ENCODE data around the gene RIOK1.
A peak's percentile ranks its signal among the peaks of the same experiment; 100 is the strongest.

The RIOK1 gene

DNA sequence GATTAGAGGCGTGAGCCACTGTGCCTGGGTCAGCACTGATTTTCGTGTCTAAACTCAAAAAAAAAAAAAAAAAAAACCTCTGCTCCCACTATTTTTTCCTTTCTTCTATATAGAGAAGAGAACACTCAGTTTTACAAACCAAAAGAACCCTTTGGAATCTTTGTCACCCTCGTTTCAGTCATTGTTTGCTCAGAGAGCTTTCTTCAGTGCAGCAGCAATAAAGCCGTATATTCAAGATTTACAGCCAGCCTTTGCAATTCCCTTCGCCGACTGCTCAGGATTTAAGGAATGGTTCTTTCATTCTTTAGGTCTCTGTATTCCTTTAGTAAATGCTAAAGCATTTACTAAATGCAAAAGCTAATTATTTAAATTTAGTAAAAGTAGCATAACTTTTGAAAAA is 20.1 kb downstream of the RIOK1 start:
- no peak for DNase-seq (ENCODE audit: low read depth in 2 of 2)

DNA sequence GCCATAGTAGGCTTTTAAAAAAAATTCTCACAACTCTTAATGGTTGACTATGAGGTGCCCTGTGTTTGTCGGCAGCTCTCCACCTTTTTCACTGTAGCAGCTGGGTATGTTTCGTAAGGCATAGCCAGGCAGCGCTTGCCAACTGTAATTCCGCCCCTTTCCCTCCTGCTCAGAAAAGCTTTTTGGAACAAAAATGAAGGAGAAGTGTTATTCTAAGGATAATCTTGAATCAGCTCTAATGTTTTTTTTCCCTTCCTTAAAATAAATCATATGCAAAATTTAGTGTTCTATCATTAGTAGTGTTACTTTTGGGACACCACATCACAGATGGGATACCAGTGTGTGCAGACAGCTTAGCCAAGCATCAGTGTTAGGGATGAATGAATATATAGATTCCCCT is 21.2 kb downstream of the RIOK1 start:
- DNase-seq (ENCODE audit: low read depth in 2 of 2): no peak

DNA sequence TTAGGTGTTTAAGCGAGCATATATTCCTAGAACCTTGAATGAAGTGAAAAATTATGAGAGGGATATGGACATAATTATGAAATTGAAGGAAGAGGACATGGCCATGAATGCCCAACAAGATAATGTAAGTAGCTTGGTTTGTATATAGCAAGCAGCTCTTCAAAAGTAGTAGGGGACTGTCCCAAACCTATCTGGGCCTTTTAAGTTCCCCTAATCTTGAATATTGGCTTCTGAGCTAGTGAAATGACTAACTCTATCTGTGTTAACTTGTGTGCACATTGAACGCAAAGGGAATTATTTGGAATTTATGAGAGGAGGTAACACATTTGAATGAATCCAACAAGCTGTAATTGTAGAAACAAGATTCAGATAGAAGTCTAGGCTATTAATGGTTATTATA is 21.7 kb downstream of the RIOK1 start:
- no peak for DNase-seq (ENCODE audit: low read depth in 2 of 2)

DNA sequence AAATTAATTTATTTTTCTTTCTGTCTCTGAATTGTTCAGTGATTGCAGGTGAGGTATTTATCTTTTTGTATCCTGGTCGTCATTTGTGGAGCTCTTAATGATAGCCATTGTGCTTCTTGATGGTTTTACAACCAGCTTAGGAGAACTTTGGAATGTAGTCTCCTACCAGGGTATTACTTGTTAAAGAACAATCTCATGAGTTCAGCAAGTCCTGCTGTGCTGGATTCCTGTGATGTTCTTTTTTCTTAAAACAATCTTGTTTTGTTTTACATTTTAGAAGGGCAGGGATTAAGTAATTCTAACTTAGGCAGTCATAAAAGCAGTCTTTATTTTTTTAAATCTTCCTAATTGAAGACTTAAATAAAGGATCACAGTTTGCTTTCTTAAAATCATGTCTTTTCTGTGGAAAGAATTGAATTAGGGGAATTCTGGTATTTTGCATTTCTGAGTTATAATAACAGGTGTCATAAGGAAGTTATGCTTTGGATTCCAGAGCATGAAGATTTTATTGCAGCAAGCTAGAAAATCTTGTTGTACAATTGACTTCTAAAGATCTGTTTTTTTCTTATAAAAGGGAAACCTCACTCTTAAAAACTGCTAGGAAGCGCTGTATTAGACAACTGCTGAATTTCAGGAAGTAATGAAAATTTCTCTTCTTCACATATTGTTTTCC is 23.7 kb downstream of the RIOK1 start:
- no peak for DNase-seq (ENCODE audit: low read depth in 2 of 2)

DNA sequence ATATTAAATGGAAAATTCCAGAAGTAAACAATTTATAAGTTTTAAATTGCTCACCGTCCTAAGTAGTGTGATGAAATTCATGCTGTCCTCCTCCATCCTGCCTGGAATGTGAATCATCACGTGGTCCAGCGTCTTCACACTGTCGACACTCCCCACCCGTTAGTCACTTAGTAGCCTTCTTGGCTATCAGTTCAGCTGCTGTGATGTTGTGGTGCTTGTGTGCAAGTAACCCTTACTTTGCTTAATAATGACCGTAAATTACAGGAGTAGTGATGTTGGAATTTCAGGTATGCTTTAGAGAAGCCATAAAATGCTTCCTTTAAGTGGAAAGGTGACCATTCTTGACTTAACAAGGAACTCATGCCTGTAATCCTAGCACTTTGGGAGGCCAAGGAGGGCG is 25.2 kb downstream of the RIOK1 start:
- DNase-seq (ENCODE audit: low read depth in 2 of 2): peak; percentile 17 to 30

DNA sequence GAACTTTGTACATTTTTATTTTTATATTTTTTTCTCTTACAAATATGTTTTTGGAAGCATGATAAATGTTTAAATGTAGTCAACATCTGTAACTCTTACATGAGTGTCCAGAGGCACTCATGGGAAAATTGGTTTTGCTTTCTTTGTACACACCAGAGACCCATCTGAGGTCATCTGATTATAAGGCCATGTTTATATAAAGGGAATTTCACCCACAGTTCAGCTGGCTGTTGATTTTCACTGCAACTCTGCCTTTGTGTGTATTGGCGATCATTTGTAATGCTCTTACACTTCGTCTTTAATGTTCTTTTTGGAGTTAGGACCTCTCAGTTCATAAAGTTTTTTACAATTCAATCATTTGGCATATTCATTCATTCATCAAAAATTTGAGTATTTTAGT is 28.1 kb downstream of the RIOK1 start:
- no peak for DNase-seq (ENCODE audit: low read depth in 2 of 2)

DNA sequence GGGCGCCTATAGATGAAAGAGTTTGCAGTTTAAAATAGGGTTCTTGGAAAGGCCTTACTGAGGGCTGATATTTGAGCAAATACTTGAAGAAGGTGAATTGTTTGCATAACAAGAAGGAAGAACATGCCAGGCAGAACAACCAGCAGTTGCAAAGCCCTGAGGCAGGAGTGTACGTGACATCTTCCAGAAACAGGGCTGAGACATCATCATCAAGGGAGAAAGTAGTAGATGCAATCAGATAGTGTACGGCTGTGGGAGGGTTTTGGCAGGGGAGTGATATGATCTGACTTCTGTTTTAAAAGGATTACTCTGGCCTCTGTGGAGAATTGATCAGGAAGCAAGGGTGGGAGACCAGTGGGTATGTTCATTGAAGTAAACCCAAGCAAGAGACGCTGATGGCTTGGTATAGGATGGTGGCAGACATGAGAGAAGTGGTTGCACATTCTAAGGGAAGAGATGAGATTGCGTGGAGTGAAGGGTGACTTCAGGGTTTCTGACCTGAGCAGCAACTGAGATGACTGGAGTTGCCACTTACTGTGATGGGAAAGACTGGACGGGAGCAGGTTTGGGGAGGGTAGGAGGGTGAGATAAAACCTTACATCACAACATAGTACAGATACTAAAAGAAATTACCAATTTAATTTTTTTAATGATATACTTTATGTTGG is 28.8 kb downstream of the RIOK1 start:
- no peak for DNase-seq (ENCODE audit: low read depth in 2 of 2)

DNA sequence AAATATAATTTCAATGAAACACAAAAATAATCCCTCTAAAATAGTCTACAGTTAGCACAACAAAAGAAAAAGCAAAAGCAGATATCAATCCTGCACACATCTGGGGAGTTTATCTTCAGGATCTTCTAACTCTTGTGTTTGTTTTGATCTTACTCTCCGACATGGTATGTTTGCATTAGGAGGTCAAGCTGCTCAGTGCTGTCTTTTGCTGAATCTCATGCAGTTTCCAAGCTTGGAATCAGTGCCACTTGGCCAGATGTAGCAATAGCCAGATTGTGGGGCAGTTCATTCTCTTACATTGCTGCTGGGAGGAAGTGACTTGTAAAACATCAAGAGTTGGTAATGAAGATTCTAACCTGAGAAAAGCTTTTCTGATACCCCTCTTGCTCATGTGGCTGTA is 29.5 kb downstream of the RIOK1 start:
- DNase-seq (ENCODE audit: low read depth in 2 of 2): no peak

DNA sequence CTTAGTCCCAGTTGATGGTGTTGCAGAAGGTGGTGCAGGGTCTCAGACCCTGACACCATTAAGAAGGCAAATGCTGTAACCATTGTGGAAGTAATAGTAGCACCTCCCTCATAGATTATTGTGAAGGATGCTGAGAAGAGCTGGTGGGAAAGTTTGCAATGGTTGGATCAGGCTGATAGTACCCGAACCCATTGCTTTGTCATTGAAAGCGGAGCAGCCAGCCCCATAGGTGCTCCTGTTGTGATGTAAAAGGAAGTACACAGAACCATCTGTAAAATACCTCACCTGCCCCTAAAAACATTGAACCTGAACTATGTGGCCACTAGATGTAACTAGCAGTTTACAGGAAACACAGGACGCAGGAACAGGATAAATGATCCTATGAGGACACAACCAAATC is 31.5 kb downstream of the RIOK1 start:
- DNase-seq (ENCODE audit: low read depth in 2 of 2): no peak

DNA sequence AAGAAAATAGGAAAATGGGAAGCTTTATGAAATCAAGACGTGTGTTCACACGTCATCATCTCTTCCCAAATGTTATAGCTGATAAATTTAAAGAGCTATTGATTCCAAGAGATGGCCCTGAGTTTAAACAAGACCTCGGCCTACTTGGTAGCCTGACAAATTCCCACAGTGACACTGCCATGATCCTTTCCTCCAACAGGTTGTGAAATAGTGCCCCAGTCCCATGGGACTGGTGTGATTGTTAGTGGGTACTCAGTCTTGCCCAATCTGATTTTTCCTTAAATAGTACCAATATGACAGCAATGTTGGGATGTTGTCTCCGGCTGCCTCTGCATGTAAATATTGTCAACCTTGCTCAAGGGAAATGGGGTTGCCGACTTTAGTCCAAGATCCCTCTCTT is 34.5 kb downstream of the RIOK1 start:
- no peak for DNase-seq (ENCODE audit: low read depth in 2 of 2)

DNA sequence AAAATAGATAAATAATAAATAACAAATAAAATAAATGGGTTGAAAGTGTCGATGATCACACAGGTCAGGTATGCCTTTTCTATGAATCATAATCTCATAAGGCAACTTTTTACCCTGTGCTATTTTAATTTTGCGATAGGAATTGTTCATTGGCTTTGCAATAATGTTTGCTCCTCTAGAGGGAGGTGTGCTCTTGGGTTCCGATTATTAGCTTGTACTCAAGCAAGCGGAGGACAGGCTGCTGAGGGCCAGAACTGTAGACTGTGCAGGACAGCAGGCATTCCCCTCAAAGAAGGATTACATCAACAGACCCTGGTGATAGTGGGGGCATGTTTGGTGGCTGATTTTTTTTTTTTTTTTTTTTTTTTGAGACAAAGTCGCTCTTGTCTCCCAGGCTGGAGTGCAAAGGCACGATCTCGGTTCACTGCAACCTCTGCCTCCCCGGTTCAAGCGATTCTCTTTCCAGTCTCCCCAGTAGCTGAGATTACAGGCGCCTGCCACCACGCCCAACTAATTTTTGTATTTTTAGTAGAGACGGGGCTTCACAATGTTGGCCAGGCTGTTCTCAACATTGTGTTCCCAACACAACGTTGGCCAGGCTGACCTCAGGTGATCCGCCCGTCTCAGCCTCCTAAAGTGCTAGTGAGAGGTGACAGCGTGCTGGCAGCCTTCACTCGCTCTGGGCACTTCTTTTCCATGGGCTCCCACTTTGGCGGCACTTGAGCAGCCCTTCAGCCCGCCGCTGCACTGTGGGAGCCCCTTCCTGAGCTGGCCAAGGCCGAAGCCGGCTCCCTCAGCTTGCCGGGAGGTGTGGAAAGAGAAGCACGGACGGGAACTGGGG is 35.6 kb downstream of the RIOK1 start:
- DNase-seq (ENCODE audit: low read depth in 2 of 2): peak; percentile 17 to 29

DNA sequence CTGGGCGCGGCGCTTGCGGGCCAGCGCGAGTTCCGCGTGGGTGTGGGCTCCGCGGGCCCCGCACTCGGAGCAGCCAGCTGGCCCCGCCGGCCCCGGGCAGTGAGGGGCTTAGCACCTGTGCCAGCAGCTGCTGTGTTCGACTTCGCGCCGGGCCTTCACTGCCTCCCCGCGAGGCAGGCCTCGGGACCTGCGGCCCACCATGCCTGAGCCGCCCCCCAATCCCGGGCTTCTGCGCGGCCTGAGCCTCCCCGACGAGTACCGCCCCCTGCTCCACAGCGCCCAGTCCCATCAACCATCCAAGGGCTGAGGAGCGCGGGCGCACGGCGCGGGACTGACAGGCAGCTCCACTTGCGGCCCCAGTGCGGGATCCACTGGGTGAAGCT is 36.2 kb downstream of the RIOK1 start:
- DNase-seq (ENCODE audit: low read depth in 2 of 2): no peak

DNA sequence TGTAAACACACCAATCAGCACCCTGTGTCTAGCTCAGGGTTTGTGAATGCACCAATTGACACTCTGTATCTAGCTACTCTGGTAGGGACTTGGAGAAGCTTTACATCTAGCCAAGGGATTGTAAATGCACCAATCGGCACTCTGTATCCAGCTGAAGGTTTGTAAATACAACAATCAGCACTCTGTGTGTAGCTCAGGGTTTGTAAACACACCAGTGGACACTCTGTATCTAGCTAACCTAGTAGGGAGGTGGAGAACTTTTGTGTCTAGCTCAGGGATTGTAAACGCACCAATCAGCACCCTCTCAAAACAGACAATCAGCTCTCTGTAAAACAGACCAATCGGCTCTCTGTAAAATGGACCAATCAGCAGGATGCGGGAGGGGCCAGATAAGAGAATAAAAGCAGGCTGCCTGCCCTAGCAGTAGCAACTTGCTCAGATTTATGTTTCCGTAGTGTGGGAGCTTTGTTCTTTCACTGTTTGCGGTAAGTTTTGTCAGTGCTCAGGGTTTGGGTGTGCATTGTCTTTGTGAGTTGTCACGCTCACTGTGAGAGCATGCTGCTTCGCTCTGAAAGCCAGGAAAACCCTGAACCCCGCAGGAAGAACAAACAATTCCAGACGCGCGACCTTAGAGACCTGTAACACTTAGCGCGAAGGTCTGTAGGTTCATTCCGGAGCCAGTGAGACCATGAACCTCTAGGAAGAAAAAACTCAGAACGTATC is 37.0 kb downstream of the RIOK1 start:
- no peak for DNase-seq (ENCODE audit: low read depth in 2 of 2)

DNA sequence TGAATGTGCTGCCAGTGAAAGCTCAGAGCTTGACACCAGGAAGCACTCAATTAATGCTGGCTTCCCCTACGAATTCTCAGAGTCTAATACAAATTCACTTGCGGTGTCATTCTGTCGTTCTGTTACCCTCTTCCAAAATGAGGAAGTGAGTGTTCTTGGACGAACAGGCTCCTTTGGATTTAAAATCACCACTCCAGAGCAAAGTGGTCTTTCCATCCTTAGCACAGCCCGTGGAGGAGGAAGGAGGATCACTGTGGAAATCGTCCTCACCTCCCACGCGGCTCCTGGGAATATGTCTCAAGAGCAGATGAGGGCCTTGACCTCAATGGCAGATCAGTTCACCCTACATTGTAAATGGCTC is 41.7 kb downstream of the RIOK1 start:
- no peak for DNase-seq (ENCODE audit: low read depth in 2 of 2)

DNA sequence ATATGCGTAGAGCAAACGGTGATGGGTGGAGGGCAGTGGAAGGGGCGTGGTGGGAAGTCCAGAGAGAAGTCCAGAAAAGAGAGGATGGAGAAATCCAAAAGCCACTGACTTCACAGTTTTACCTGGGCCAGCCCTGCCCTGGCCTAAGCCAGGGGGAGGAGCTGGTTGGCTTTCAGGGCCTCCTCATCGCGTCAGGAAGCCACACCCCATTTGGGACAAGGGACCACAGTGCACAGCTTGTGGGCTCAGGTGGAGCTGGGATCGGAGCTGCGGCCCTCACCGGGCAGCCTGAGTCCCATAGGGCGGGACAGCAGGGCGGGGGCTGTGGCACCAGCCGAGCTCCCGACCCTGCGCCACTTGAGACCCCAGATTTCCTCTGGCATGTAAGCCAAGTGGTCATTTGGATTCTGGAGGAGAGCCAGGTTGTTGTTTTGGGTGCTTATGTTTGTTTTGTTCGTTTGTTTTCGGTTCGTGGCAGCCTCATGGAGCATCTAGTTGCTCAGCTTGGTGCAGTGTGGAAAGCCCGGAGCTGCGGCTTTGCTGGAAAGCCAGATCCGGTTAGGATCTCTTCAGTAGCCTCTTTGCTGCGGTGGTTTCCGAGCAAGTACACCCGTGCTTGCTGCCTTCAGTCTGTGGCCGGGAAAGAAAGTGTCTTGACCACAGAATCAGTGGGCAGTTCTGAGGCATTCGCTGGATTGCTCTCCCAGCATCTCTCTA is 42.2 kb downstream of the RIOK1 start:
- DNase-seq (ENCODE audit: low read depth in 2 of 2): no peak

DNA sequence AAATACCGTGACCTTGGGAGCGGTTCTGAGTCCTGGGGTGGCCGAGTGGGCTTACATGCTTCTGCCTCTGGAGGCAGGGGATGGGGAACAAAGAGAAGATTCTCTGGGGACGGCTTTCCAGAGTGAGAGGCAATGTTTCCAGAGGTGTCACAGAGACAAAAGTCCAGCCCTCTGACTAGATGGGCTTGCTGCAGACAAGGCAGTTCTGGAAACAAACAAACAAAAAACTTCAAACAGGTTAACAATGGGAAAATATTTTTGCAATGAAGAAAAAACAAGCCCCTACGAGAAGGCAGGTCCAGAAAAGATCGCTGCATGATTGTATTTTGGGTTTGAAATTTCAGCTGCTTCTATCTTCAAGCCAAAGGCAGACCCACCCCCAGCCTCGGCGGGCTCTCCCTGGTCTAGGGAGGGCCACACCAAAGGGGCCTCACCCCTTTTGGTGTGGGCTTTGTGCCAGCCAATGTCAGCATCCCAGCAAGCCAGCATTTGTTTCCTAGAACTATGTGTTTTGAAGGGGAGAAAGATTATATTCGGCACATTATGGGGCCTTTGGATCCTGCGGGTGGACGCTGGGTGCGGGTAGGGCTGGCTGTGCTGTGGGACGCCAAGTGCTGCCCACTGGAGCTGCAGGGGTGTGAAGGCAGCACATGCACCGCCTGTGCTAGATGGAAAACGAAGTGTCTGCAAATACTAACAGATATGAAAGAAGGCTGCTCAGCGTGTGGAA is 42.9 kb downstream of the RIOK1 start:
- DNase-seq (ENCODE audit: low read depth in 2 of 2): no peak

DNA sequence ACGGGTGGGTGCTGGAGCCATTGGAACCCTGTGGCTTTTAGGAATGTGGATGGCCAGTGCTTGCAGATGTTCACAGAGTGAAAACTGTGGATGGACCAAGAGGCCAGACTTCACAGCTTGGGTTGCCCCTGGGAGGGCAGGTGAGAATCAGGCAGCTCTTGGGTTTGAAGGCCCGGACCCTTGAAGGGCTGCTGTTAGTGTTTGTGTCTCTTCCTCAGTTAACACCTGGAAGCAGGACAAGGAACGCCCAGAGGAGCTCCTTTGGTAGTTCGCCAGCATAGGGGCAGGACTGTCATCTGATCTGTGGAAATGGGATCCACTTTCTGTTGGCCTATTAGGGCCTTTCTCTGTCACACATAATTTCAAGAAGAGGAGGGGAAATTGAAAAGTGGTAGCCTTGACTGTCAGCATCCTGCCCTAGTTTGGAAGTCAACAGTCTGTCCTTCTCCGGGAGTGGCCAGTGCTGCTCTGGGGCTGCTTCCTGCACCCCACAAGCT is 43.6 kb downstream of the RIOK1 start:
- DNase-seq (ENCODE audit: low read depth in 2 of 2): no peak

DNA sequence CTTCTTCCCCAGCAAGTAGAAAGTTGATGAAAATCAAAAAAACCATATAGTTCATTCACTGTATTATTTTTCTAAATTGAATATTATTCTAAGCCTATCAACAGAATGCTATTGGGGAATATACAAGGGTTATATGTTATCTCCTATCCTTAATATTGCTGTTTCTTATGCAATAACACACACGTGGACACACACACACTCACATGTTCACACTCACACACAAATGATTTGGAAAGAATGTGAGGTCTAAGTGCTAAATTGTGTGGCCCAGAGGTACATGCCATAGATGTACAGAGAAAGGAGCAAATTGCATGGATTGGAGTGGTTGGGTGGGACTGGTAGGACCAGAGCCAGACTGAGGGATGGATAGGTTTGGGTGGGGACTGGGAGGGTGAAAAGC is 45.1 kb downstream of the RIOK1 start:
- no peak for DNase-seq (ENCODE audit: low read depth in 2 of 2)

DNA sequence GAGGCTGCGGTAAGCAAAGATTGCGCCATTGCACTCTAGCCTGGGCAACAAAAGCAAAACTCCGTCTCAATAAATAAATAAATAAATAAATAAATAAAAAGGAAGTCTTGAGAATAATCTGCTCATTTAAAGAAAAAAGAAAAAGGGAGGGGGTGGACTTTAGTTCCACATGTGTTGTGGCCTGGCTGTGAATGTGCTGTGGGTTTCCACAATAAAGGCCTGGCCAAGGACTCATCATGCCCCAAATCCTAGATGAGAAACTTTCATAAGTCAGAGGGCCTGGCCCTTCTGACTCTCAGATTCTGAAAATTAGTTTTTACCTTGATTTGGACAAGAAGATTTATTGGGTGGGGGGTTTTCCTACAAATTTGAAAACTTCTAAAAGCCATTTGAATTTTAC is 48.4 kb downstream of the RIOK1 start:
- no peak for DNase-seq (ENCODE audit: low read depth in 2 of 2)

DNA sequence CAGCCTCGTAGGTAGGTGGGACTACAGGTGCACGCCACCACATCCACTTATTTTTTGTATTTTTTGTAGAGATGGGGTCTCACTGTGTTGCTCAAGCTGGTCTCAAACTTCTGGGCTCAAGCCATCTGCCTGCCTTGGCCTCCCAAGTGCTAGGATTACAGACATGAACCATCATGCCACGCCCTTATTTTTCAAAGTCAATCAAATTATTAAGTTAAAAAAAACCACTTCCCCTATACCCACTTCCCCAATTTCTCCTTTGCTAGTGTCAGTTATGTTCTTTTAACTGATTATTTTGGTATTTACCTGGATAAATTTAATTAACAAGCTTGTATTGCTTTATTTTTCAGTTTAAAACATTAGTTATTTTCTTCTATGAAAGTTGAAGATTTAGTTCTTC is 49.6 kb downstream of the RIOK1 start:
- DNase-seq (ENCODE audit: low read depth in 2 of 2): no peak

DNA sequence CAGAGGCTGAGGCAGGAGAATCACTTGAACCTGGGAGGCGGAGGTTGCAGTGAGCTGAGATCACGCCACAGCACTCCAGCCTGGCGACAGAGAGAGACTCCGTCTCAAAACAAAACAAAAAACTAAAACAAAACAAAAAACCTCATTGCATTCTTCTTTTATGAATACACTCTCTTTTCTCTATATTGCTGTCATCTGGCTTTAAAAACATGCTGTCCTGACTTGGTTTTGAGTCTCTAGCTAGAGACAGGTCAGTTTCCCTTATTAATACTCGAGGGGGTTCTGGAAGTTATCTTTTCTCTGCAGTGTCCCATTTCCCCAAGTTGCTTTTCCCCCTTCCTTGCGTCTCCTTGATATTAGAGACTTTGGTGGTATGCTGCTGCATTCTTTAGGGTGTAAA is 50.9 kb downstream of the RIOK1 start:
- DNase-seq (ENCODE audit: low read depth in 2 of 2): no peak
